OCI-LY7 (cell line): Measurements from ENCODE around the gene HS3ST2. TPM values are rescaled to one million over a fixed set of nuclear protein-coding genes. Genes with fewer than 3 reads are reported as not detected.
A peak's percentile ranks its signal among the peaks of the same experiment; 100 is the strongest.

Source experiments
- BruUV-seq: library from RNA; stranded (reverse); fragments of 400-500 nt; replicated peaks from 2 replicates; lab custom pipeline; 2021; lab: Mats Ljungman, UMichigan
- CTCF ChIA-PET: fragments of 300-600 bp; sonication (Branson Sonifier 250); formaldehyde crosslinking; loops from one replicate; lab custom pipeline; 2022; ENCODE audit warnings: antibody characterized with exemption; ENCODE audit not compliant: unreplicated experiment; lab: Charles Lee
- POLR2A ChIA-PET: fragments of 300-600 bp; sonication (Branson Sonifier 250); formaldehyde crosslinking; loops from one replicate; lab custom pipeline; 2022; ENCODE audit warnings: antibody characterized with exemption; lab: Charles Lee
- DNase-seq: peaks from one replicate; pipeline ENCODE4 v3.0.0-alpha.2; 2015; ENCODE audit warnings: low spot score
- H2AFZ ChIP-seq: fragments of 200-600 bp; sonication (generic), shearing (Covaris generic); 2 replicates; pipeline ENCODE4 v1.6.1; 2014; ENCODE audit warnings: mild to moderate bottlenecking, antibody characterized with exemption, low read length, moderate library complexity
- H3K27ac ChIP-seq: fragments of 200-600 bp; sonication (generic); 2 replicates; pipeline ENCODE4 v1.5.1; 2014; ENCODE audit warnings: mixed run types, low read depth, mild to moderate bottlenecking, moderate library complexity, low read length, inconsistent platforms; ENCODE audit not compliant: poor library complexity, severe bottlenecking
- H3K36me3 ChIP-seq: fragments of 200-600 bp; sonication (generic); 2 replicates; pipeline ENCODE4 v1.6.1; 2014; ENCODE audit warnings: mild to moderate bottlenecking, antibody characterized with exemption, low read length, moderate library complexity, mixed read lengths; ENCODE audit not compliant: insufficient read depth
- H3K4me1 ChIP-seq: fragments of 200-600 bp; sonication (generic); 2 replicates; pipeline ENCODE4 v1.5.1; 2014; ENCODE audit warnings: mild to moderate bottlenecking, low read length; ENCODE audit not compliant: insufficient read depth, poor library complexity, severe bottlenecking
- H3K4me2 ChIP-seq: fragments of 200-600 bp; sonication (generic); 2 replicates; pipeline ENCODE4 v1.6.1; 2014; ENCODE audit warnings: mild to moderate bottlenecking, low read length
- H3K4me3 ChIP-seq: fragments of 200-600 bp; sonication (generic); 2 replicates; pipeline ENCODE4 v1.5.1; 2014; ENCODE audit warnings: mild to moderate bottlenecking, low read depth, low read length; ENCODE audit not compliant: poor library complexity, severe bottlenecking
- H3K79me2 ChIP-seq: fragments of 200-600 bp; sonication (generic); 2 replicates; pipeline ENCODE4 v1.6.1; 2016; ENCODE audit warnings: low read depth, mild to moderate bottlenecking, low read length, moderate library complexity, mixed read lengths; ENCODE audit not compliant: insufficient read depth
- H3K9me2 ChIP-seq: fragments of 200-600 bp; sonication (generic); 2 replicates; pipeline ENCODE4 v1.6.1; 2016; ENCODE audit warnings: mild to moderate bottlenecking, low read length, mixed read lengths; ENCODE audit not compliant: insufficient read depth
- H3K9me3 ChIP-seq: fragments of 200-600 bp; sonication (generic); 2 replicates; pipeline ENCODE4 v1.6.1; 2014; ENCODE audit warnings: mild to moderate bottlenecking, mixed run types, low read length, mixed read lengths
- H4K20me1 ChIP-seq: fragments of 200-600 bp; sonication (generic); 2 replicates; pipeline ENCODE4 v1.6.1; 2014; ENCODE audit warnings: mild to moderate bottlenecking, antibody characterized with exemption, low read length, moderate library complexity, mixed read lengths; ENCODE audit not compliant: insufficient read depth
- EZH2phosphoT487 ChIP-seq: fragments of 200-600 bp; sonication (generic); IDR thresholded peaks from 2 replicates; pipeline ENCODE4 v1.6.1; 2018; ENCODE audit warnings: low read depth, borderline replicate concordance, mild to moderate bottlenecking, mixed run types, antibody characterized with exemption, low read length, moderate library complexity, mixed read lengths
- intact Hi-C: fragments of 100-400 bp; cut with micrococcal nuclease; formaldehyde crosslinking; loops from one replicate; pipeline ENCODE4 v1.10.0; 2022; ENCODE audit not compliant: unreplicated experiment
- total RNA-seq, 2 experiments: library from RNA; depleted of rRNA in 1 of 2; stranded (reverse); fragments of >200 nt in 1 of 2; shearing (Covaris generic) in 1 of 2; gene quantifications; 2 replicates each; pipeline ENCODE4 v1.2.3, GENCODE V29; 2014 to 2022
- TF ChIP-seq, protein P1 (sequence below): fragments of 200-600 bp; sonication (generic); conservative IDR thresholded peaks from 2 replicates; pipeline ENCODE4 v1.5.1; 2014; ENCODE audit warnings: mild to moderate bottlenecking, antibody characterized with exemption, low read length, moderate library complexity, mixed read lengths

HS3ST2 gene
- total RNA-seq, 2 experiments from 2014 or later: not detected

DNA sequence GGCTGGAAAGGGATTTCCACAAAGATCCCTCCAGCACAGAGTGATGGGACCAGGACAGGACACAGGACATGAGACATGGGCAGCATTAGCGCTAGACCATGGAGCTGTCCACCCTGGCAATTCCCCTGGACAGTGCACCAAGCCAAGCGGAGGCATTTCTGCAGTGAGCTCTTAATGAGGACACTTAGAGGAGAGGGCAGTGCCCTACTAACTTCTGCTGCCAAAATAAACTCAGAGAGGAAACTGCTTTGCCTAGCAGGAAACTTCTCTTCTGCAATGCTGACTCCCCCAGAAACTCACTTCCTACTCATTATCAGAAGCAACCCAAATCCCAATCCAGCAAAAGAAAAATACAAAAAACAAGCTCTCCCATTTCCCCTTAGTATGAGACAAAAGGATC lies 119.2 kb downstream of the HS3ST2 start:
- CTCF ChIA-PET: no interaction called here
- intact Hi-C loops: no loop called here
- H3K27ac ChIP-seq: no peak overlapping the region
- BruUV-seq: no TSS peak
- H3K79me2 ChIP-seq: no peaks in the 10 kb centered on the region
- H3K9me2 ChIP-seq: no peaks in the 10 kb centered on the region
- peak overlapping the region; percentile 65 for H3K4me2 ChIP-seq
- no peak overlapping the region for H2AFZ ChIP-seq
- H3K9me3 ChIP-seq: no peaks in the 10 kb centered on the region
- peak; percentile 7 for DNase-seq
- no peak for TF ChIP-seq EZH2phosphoT487
- TF ChIP-seq, protein P1, sequence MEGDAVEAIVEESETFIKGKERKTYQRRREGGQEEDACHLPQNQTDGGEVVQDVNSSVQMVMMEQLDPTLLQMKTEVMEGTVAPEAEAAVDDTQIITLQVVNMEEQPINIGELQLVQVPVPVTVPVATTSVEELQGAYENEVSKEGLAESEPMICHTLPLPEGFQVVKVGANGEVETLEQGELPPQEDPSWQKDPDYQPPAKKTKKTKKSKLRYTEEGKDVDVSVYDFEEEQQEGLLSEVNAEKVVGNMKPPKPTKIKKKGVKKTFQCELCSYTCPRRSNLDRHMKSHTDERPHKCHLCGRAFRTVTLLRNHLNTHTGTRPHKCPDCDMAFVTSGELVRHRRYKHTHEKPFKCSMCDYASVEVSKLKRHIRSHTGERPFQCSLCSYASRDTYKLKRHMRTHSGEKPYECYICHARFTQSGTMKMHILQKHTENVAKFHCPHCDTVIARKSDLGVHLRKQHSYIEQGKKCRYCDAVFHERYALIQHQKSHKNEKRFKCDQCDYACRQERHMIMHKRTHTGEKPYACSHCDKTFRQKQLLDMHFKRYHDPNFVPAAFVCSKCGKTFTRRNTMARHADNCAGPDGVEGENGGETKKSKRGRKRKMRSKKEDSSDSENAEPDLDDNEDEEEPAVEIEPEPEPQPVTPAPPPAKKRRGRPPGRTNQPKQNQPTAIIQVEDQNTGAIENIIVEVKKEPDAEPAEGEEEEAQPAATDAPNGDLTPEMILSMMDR: no peak
- H3K4me3 ChIP-seq: no peak overlapping the region
- POLR2A ChIA-PET: interaction anchor here (0.7 kb wide), 1 partner anchor 855 kb away, joined by 3 read pairs; no protein-coding TSS in a partner anchor
- no peaks in the 10 kb centered on the region for H3K36me3 ChIP-seq
- no peaks in the 10 kb centered on the region for H4K20me1 ChIP-seq
- peaks cover 12% of the 10 kb centered on the region for H3K4me1 ChIP-seq

DNA sequence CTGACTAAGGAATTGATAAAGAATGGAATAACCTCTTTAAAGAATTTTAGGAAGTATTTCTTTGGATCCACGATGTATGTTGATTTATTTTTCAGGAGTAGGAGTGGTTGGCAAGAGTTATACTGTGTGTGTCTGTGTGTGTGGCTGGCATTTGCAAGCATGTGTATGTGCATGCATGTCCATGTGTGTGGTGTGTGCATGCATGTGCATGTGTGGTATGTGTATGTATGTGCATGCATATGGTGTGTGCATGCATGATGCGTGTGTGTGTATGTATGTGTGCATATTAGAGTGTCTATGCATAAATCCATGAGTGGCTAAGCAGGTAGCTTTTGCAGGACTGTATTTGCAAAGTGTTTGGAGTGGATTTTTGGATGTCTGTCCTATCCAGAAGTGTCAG lies 120.8 kb downstream of the HS3ST2 start:
- no peaks in the 10 kb centered on the region for H3K36me3 ChIP-seq
- TF ChIP-seq, protein P1: no peak
- no peak for TF ChIP-seq EZH2phosphoT487

DNA sequence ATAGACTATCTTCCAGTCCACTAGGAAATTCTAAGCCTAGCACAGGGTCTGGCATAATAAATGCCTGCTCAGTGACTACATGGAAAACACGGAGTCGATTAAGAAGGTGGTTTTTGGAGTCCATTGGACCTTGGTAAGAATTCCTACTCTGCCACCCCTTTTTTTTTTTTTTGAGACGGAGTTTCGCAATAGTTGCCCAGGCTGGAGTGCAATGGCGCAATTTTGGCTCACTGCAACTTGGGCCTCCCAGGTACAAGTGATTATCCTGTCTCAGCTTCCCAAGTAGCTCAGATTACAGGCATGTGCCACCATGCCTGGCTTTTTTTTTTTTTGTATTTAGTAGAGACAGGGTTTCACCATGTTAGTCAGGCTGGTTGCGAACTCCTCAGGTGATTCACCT lies 123.2 kb downstream of the HS3ST2 start:
- Histone ChIP-seq H3K27ac (no peak overlapping the region), H3K36me3 (no peaks in the 10 kb centered on the region), H4K20me1 (no peaks in the 10 kb centered on the region), H3K9me3 (no peaks in the 10 kb centered on the region), H3K4me2 (no peak overlapping the region), H3K4me1 (peaks cover 12% of the 10 kb centered on the region), H2AFZ (no peak overlapping the region), H3K4me3 (no peak overlapping the region), H3K9me2 (no peaks in the 10 kb centered on the region), H3K79me2 (no peaks in the 10 kb centered on the region)
- DNase-seq: no peak
- POLR2A ChIA-PET: interaction anchor here (0.9 kb wide), 1 partner anchor 10 kb away, joined by 4 read pairs; no protein-coding TSS in a partner anchor
- BruUV-seq: no TSS peak
- TF ChIP-seq EZH2phosphoT487: no peak
- TF ChIP-seq, protein P1: no peak
- CTCF ChIA-PET: no interaction called here
- intact Hi-C loops: no loop called here

More for the DNA sequence above, 120.8 kb downstream of the HS3ST2 start:
- Histone ChIP-seq H3K4me1 (peaks cover 12% of the 10 kb centered on the region), H3K27ac (no peak overlapping the region), H3K9me2 (no peaks in the 10 kb centered on the region), H3K9me3 (no peaks in the 10 kb centered on the region), H3K79me2 (no peaks in the 10 kb centered on the region), H4K20me1 (no peaks in the 10 kb centered on the region), H2AFZ (no peak overlapping the region), H3K4me2 (no peak overlapping the region), H3K4me3 (no peak overlapping the region)
- ChIA-PET POLR2A (no interaction called here), CTCF (no interaction called here)
- BruUV-seq: no TSS peak
- intact Hi-C loops: no loop called here
- DNase-seq: no peak
